Activated T-helper 1 cell treated with anti-CD3 and anti-CD28 coated beads, Interleukin-12 subunit alpha, Interleukin-12 subunit beta, Interleukin-2, Interleukin-4 antibody, amounts not matched to agents 30 ng/mL and 10 ng/mL and 1 ng/mL, durations not matched to agents 14 hours and 24 hours and 36 hours (primary cell): ENCODE results near the gene ELP2. TPM values are rescaled to one million over a fixed set of nuclear protein-coding genes. Genes with fewer than 3 reads are reported as not detected.
"Not testable (repeated sequence)": the region's sequence is repeated elsewhere in the genome, so short reads cannot be mapped to it uniquely, and the experiment has no call there.

Experiments used
- DNase-seq: peaks from one replicate; pipeline ENCODE4 v3.0.0; 2021; ENCODE audit warnings: low spot score
- H3K27ac Mint-ChIP-seq: one replicate; pipeline ENCODE4 v1.8.0; 2021; ENCODE audit warnings: mild to moderate bottlenecking, mixed read lengths
- H3K27me3 Mint-ChIP-seq: one replicate; pipeline ENCODE4 v1.8.0; 2022; ENCODE audit warnings: mild to moderate bottlenecking, moderate library complexity, mixed read lengths; ENCODE audit not compliant: insufficient read depth
- H3K36me3 Mint-ChIP-seq: one replicate; pipeline ENCODE4 v1.8.0; 2021; ENCODE audit warnings: low read depth, mixed read lengths
- H3K4me1 Mint-ChIP-seq: one replicate; pipeline ENCODE4 v1.8.0; 2021; ENCODE audit warnings: low read depth, mixed read lengths
- H3K4me3 Mint-ChIP-seq: one replicate; pipeline ENCODE4 v1.8.0; 2021; ENCODE audit warnings: mild to moderate bottlenecking, moderate library complexity, mixed read lengths
- H3K9me3 Mint-ChIP-seq: one replicate; pipeline ENCODE4 v1.8.0; 2021; ENCODE audit warnings: mixed read lengths
- intact Hi-C: fragments of 100-400 bp; cut with micrococcal nuclease; formaldehyde crosslinking; loops from one replicate; pipeline ENCODE4 v1.15.1; 2024
- total RNA-seq: library from RNA; stranded (reverse); gene quantifications from 2 replicates; pipeline ENCODE4 v1.2.3, GENCODE V29; 2022

Gene ELP2
- total RNA-seq, 1 donor from 2014 or later = 97.1 TPM

DNA sequence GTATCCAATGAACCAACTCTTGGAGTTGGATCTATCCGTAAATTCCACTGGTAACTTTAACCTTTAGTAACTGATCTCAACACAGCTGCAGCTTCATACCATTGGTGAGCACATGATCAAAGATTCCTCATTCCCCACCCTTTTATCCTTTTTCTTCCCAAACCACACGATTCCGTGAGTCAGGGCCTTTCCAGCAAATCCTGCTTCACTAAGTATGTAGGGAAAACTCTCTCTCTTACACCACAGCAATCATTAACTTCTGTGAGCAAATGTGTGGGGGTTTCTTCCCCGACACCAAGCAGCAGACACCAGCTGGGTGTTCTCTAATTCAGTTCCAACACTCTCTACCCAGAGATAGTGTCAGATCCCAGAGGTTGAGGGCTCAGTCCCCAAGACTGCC, 23.5 kb downstream of the ELP2 start:
- H3K27me3 Mint-ChIP-seq = no peaks in the 10 kb centered on the region
- no peak overlapping the region for H3K4me3 Mint-ChIP-seq
- DNase-seq = no peak
- no peak overlapping the region for H3K27ac Mint-ChIP-seq
- peaks cover 31% of the 10 kb centered on the region for H3K4me1 Mint-ChIP-seq
- intact Hi-C loops = no loop called here
- H3K36me3 Mint-ChIP-seq = peaks cover 52% of the 10 kb centered on the region
- no peaks in the 10 kb centered on the region for H3K9me3 Mint-ChIP-seq

DNA sequence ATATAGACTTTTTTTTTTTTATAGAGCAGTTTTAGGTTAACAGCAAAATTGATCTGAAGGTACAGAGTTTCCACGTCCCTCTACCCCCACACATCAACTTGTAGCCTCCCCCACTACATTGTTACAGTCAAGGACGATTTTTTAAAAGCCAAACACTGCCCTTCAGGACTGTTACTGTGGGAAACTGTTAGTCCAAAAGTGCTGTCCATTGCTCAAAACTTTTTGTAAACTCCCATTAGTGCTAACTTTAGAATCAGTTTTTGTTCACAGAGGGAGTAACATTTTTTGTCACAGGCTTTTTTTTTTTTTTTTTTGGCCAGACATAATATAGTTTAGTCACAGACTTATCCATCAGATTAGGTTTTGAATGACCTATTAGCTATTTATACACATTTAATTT, 24.1 kb downstream of the ELP2 start:
- Mint-ChIP-seq H3K9me3 (no peaks in the 10 kb centered on the region), H3K36me3 (peaks cover 52% of the 10 kb centered on the region), H3K4me3 (no peak overlapping the region), H3K4me1 (peaks cover 31% of the 10 kb centered on the region), H3K27ac (no peak overlapping the region), H3K27me3 (no peaks in the 10 kb centered on the region)
- intact Hi-C loops = no loop called here
- no peak for DNase-seq

- H3K9me3 Mint-ChIP-seq = no peaks in the 10 kb centered on the region
- H3K4me3 Mint-ChIP-seq = no peak overlapping the region
- H3K4me1 Mint-ChIP-seq = peaks cover 31% of the 10 kb centered on the region
- intact Hi-C loops = no loop called here
- H3K27me3 Mint-ChIP-seq = no peaks in the 10 kb centered on the region
- peaks cover 51% of the 10 kb centered on the region for H3K36me3 Mint-ChIP-seq
- no peak overlapping the region for H3K27ac Mint-ChIP-seq
- no peak for DNase-seq
Observed at GRCh38 chr18:36155851-36156757, 26.4 kb downstream of the ELP2 start.

- H3K9me3 Mint-ChIP-seq = no peaks in the 10 kb centered on the region
- H3K27ac Mint-ChIP-seq = no peak overlapping the region
Observed at GRCh38 chr18:36157441-36157840, 27.7 kb downstream of the ELP2 start.

GRCh38 chr18:36158266-36158867, 28.7 kb downstream of the ELP2 start:
- Mint-ChIP-seq H3K36me3 (peaks cover 50% of the 10 kb centered on the region), H3K9me3 (no peaks in the 10 kb centered on the region), H3K4me3 (no peak overlapping the region), H3K27me3 (no peaks in the 10 kb centered on the region), H3K4me1 (peaks cover 25% of the 10 kb centered on the region), H3K27ac (peak overlapping the region; percentile 20)
- no peak for DNase-seq
- intact Hi-C loops = no loop called here

More at GRCh38 chr18:36157441-36157840, 27.7 kb downstream of the ELP2 start:
- intact Hi-C loops = no loop called here
- DNase-seq = no peak
- Mint-ChIP-seq H3K4me3 (no peak overlapping the region), H3K27me3 (no peaks in the 10 kb centered on the region), H3K36me3 (peaks cover 54% of the 10 kb centered on the region), H3K4me1 (peaks cover 34% of the 10 kb centered on the region)

- Mint-ChIP-seq H3K36me3 (peaks cover 55% of the 10 kb centered on the region), H3K27ac (no peak overlapping the region), H3K4me3 (no peak overlapping the region), H3K9me3 (no peaks in the 10 kb centered on the region), H3K4me1 (peaks cover 20% of the 10 kb centered on the region), H3K27me3 (no peaks in the 10 kb centered on the region)
- no peak for DNase-seq
- intact Hi-C loops = no loop called here
Observed at GRCh38 chr18:36160959-36161371, 31.3 kb downstream of the ELP2 start.

GRCh38 chr18:36162981-36163380, 33.3 kb downstream of the ELP2 start:
- Mint-ChIP-seq H3K36me3 (peaks cover 50% of the 10 kb centered on the region), H3K27me3 (no peaks in the 10 kb centered on the region), H3K27ac (no peak overlapping the region), H3K4me3 (no peak overlapping the region), H3K9me3 (no peaks in the 10 kb centered on the region), H3K4me1 (peaks cover 12% of the 10 kb centered on the region)
- no peak for DNase-seq
- intact Hi-C loops = no loop called here

DNA sequence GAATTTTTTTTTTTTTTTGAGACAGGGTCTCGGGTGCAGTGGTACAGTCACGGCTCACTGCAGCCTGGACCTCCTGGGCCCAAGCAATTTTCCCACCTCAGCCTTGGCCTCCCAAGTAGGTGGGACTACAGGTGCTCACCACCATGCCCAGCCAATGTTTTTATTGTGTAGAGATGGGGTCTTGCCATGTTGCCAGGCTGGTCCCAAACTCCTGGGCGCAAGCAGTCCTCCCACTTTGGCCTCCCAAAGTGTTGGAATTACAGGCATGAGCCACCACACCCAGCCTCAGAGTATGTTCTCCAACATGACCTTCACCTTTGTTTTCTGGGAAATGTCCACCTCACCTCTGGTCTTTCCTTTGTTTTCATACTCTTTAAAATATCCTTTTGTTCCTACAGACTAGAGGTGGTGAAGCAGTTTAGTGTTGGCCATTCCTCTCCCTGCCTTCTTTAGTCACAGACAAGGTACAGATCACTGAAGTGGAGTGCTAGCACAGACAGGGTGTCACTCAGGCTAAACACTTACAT, 38.1 kb downstream of the ELP2 start:
- intact Hi-C loops = no loop called here
- Mint-ChIP-seq H3K4me3 (no peak overlapping the region), H3K36me3 (peaks cover 50% of the 10 kb centered on the region), H3K9me3 (no peaks in the 10 kb centered on the region), H3K27ac (no peak overlapping the region), H3K27me3 (no peaks in the 10 kb centered on the region), H3K4me1 (no peaks in the 10 kb centered on the region)
- DNase-seq = no peak

DNA sequence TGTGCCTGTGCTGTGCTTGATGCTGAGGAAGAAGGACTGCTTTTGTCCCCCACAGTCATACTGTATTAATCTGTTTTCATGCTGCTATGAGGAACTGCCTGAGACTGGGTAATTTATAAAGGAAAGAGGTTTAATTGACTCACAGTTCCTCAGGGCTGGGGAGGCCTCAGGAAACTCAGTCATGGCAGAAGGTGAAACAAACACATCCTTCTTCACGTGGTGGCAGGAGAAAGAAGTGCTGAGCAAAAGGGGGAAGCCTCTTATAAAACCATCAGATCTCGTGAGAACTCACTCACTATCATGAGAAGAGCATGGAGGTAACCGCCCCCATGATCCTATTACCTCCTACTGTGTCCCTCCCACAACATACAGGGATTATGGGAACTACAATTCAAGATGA, 38.6 kb downstream of the ELP2 start:
- intact Hi-C loops, H3K4me3 Mint-ChIP-seq, H3K4me1 Mint-ChIP-seq, H3K27me3 Mint-ChIP-seq, H3K9me3 Mint-ChIP-seq, DNase-seq: not testable (repeated sequence)
- Mint-ChIP-seq H3K27ac (peak overlapping the region; percentile 8), H3K36me3 (peaks cover 46% of the 10 kb centered on the region)

DNA sequence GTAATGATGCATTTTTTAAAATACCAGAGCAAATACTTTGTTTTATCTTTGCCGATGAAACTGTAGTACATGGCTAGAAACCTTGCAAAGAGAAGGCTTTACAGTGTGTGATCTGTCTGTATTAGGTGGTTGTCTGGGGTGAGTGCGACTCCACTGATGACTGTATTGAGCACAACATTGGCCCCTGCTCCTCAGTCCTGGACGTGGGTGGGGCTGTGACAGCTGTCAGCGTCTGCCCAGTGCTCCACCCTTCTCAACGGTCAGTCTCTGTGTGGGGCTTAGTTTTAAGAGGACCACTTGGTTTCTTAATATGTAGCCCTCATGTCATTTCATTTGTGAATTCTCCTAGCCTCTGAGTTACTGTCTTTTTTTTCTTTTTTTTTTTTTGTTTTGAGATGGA, 40.2 kb downstream of the ELP2 start:
- Mint-ChIP-seq H3K27me3 (no peaks in the 10 kb centered on the region), H3K4me3 (no peak overlapping the region), H3K27ac (no peak overlapping the region), H3K36me3 (peaks cover 41% of the 10 kb centered on the region), H3K4me1 (no peaks in the 10 kb centered on the region), H3K9me3 (no peaks in the 10 kb centered on the region)
- DNase-seq = no peak
- intact Hi-C loops = no loop called here

GRCh38 chr18:36175481-36175880, 45.8 kb downstream of the ELP2 start:
- no peaks in the 10 kb centered on the region for H3K9me3 Mint-ChIP-seq
- DNase-seq = no peak
- peaks cover 19% of the 10 kb centered on the region for H3K4me1 Mint-ChIP-seq
- intact Hi-C loops = no loop called here
- H3K36me3 Mint-ChIP-seq = peaks cover 41% of the 10 kb centered on the region
- H3K27me3 Mint-ChIP-seq = no peaks in the 10 kb centered on the region
- no peak overlapping the region for H3K27ac Mint-ChIP-seq
- H3K4me3 Mint-ChIP-seq = no peak overlapping the region

GRCh38 chr18:36176177-36176584, 46.5 kb downstream of the ELP2 start:
- no peak for DNase-seq
- H3K27me3 Mint-ChIP-seq = no peaks in the 10 kb centered on the region
- no peak overlapping the region for H3K27ac Mint-ChIP-seq
- intact Hi-C loops = no loop called here
- H3K4me1 Mint-ChIP-seq = peaks cover 19% of the 10 kb centered on the region
- peaks cover 36% of the 10 kb centered on the region for H3K36me3 Mint-ChIP-seq
- H3K4me3 Mint-ChIP-seq = no peak overlapping the region
- H3K9me3 Mint-ChIP-seq = no peaks in the 10 kb centered on the region

DNA sequence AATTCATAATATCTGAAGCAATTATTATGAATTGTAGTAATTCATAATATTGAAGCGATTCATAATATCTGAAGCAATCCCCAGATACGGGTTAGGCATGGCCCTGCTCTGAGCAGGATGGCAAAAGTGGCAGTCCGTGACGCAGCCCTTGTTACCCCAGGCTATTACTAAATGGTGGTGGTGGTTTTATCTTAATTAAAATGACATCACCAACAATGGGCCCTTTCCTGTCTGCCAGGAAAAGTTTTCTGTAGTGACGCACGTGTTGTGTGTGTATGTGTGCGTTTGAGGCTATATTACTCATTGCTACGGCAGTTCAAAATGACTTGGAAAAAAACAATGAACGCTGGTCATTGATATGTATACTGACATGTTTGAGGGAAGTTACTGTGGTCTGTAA, 47.0 kb downstream of the ELP2 start:
- Mint-ChIP-seq H3K9me3 (no peaks in the 10 kb centered on the region), H3K4me1 (peaks cover 19% of the 10 kb centered on the region), H3K4me3 (no peak overlapping the region), H3K36me3 (peaks cover 32% of the 10 kb centered on the region), H3K27ac (no peak overlapping the region), H3K27me3 (no peaks in the 10 kb centered on the region)
- no peak for DNase-seq
- intact Hi-C loops = no loop called here
